Activated CD8-positive, alpha-beta memory T cell treated with anti-CD3 and anti-CD28 coated beads, Interleukin-2, amount 50 U/mL, for 1 hour (primary cell): ENCODE measurements around the gene DNAH14.
"Not testable (repeated sequence)": the region's sequence is repeated elsewhere in the genome, so short reads cannot be mapped to it uniquely, and the experiment has no call there.

Experiments
- DNase-seq: peaks from one replicate; pipeline ENCODE4 v3.0.0-alpha.2; 2020; ENCODE audit errors: extremely low read depth

Gene DNAH14

DNA sequence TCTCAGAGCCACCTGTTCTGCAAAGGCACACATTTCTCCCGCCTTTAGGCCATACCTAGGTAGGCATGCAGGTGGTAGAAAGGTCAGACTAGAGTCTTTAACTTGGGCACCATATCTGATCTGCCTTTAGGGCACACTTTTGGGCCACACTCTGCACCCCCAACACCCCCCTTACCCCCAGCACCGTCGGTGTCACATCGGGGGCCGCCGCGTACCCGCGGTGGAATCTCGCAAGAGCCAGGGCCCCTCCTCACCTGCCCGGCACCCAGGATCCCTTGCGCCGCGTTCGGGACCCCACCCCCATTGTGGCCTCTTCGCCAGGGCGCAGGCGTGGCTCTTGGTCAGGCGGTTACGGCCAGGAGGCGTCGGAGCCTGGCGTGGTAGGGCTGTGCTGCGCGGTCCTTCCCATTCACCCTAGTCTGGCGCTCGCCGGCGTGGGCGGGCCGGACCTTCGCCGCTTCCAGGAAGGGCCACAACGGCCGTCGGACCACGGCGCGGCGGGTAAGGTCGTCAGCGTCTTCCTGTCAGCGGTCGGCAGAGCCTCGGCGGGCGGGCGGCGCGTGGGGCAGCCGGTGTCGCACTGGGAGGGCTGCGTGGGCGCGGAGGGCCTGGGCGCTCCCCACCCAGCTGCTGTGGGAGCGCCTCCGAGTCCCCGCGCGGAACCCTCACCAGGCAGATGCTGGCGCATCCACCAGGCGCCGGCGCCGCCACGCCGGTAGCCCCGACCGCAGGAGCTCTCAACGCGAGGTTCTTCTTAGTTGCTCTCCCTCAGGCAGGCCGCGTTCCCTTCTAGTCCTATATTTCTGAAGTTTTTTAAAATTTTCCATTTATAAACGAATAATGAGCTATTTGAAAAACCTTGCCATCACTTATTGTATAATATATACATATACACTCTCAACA lies at the start of gene DNAH14:
TSS of gene DNAH14 (plus strand) at position 341 of the 903 bp plus-strand sequence. CDS start 23,028 bp downstream, outside the sequence.
- no peak for DNase-seq

DNA sequence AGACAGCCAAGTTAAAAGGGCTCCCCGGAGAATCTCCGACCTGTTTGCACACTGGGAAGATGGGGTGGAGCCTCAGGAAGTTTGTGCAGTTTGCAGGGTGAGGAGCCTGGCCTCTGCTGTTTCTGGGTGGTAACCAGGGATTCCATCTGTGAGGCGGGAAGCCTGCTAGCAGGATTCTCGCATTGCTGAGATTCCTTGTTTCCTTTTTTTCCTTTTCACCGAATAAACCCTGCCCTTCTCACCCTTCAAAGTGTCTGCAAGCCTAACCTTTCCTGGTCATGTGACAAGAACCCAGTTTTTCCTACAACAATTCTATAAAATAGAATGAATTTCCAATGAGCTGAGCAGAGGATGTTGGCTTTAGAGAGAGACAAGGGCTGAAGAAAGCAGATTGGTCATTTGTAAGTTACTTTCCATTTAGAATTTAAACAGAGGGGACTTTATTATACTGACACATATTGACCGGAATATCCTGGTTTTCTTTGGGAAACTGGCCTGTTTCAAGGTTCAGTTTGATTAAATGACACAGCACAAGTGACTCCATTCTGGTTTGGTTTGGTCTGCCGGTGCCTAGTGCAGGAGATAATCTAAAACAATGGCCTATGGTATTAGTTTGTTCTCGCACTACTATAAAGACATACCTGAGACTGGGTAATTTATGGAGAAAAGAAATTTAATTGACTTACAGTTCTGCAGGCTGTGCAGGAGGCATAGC lies 48.7 kb upstream of the DNAH14 start:
- DNase-seq = no peak

DNA sequence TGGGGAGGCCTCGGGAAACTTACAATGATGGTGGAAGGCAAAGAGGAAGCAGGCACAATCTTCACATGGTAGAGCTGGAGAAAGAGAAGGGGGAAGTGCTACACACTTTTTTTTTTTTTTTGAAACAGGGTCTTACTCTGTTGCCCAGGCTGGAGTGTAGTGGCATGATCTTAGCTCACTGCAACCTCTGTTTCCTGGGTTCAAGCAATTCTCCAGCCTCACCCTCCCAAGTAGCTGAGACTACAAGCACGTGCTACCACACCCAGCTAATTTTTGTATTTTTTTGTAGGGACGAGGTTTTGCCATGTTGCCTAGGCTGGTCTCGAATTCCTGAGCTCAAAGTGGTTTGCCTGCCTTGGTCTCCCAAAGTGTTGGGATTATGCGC lies 48.2 kb upstream of the DNAH14 start:
- not testable (repeated sequence) for DNase-seq

DNA sequence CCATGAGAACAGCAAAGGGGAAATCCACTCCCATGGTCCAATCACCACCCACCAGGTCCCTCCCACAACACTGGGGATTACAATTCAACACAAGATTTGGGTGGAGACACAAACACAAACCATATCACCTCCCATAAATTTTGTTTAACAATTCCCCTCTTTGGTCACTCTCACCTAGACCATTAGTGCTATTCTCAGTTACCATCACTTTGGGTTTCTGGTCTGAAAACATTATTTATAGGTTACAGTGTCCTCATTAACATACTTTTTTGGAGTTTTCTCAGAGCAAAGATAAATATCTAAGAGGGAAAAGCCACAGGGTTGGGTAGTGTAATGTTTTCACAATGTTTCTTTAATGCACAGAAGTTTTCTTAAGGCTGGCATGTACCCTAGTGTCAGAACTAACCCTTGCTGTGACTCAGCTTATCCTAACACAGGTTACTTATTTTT lies 47.7 kb upstream of the DNAH14 start:
- no peak for DNase-seq

DNA sequence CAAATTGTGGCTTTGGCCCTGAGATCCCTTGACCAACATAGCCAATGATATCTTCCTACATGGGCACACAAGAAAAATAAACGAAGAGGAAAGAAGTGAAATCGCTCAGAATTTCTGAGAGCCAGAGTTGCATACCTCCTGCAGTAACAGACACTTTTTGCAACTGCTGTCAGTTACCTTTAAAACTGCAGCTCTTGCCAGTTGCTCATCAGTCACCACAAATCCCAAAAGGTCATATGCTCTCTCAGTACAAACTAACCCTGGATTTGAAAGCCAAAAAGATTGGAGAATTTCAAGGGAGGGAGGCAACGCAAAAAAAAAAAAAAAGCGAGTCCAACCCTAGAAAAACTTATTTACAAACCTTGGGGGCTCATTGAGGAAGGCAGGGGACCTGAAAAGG lies 47.2 kb upstream of the DNAH14 start:
- DNase-seq = no peak

DNA sequence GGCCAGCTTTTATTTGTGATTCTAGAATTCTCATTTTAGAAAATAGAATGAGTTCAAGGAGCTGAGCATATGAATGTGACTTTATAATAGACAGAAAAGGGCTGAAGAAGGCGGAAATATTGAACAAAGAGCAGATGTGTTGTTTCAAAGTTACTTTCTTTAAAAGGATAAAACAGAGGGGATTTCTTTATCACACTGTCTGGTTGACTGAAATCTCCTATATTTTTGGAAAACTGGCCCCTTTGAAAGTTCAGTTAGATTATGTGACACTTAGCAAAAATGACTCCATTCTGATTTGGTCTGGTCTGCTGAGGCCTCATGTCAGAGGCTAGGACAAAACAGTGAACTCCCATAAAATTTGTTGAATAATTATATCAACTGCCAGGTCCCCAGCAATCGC lies 46.4 kb upstream of the DNAH14 start:
- DNase-seq = no peak

DNA sequence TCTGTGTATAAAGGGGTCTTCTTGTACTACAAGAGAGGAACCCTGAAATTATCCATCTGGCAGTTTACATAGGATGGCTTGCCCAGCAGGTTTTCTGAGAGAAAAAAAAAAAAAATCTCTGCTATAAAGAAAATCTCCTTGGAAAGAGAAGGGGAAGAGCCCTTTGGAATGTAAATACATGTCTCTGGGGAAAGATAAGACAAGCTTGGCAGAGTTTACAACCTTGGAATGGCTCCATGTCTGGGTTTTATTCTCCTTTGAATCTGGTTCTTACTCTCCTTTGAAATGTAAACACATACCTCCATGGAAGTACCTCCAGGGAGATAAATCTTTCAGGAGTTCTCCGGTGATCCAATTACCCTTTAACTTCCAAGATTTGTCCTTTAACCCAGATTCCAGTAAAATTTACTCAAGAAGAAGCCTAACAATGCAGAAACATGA lies 45.1 kb upstream of the DNAH14 start:
- DNase-seq = no peak

DNA sequence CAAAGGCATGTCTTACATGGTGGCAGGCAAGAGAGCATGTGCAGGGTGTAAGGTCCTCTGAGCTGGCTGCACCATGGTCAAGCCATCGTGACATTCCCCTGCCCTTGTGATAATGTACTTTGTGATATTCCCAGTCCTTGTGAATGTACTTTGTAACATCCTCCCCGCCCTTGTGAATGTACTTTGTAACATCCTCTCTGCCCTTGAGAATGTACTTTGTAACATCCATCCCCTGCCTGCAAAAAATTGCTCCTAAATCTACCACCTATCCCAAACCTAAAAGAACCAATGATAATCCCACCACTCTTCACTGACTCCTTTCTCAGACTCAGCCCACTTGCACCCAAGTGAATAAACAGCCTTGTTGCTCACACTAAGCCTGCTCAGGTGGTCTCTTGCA lies 44.1 kb upstream of the DNAH14 start:
- not testable (repeated sequence) for DNase-seq

DNA sequence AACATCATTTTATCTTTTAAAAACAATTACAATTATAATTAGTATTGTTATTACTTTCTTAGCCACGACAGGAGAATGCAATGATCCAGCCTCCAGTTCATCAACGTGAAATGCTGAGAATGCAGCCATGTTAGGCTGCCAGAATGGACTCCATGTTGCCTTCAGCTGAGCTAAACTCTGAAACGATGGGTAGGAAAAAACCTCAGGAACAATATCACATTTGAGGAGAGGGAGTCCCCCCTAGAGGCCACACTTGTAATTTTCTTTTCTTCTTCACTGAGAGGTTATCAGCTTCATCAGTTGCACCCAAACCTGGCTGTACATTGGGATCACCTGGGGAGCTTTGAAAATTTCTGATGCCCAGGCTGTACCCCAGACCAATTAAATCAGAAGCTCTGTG lies 34.6 kb upstream of the DNAH14 start:
- DNase-seq = no peak

DNA sequence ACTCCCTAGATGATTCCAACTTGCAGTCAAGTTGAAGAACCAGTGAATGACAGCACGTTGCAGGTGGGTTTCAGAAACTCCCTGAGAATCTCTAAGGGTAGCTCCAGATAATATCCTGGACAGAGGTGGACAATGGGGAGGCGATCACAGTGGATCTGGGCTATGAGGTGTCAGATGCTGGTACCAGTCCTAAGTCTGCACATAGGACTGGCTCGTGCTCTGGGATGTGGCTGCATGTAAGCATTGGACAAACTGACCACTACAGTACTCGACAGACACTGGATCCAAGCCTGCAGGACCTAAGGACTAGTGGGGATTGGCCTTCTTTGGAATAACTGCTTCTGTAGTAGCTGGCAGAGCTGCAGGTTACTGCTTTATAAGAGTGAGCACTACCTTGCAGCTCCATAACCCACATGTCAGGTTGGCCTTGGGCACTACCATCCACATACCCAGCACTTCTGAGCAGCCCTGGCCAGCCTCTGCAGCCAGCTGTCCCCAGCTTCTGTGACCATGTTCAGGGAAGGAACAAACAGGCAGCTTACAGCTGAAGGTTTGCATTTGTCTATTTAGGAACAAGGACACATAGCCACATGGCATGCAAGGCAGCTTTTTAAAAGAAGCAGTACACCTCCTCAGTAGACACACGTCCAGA lies 33.2 kb upstream of the DNAH14 start:
- DNase-seq = no peak

DNA sequence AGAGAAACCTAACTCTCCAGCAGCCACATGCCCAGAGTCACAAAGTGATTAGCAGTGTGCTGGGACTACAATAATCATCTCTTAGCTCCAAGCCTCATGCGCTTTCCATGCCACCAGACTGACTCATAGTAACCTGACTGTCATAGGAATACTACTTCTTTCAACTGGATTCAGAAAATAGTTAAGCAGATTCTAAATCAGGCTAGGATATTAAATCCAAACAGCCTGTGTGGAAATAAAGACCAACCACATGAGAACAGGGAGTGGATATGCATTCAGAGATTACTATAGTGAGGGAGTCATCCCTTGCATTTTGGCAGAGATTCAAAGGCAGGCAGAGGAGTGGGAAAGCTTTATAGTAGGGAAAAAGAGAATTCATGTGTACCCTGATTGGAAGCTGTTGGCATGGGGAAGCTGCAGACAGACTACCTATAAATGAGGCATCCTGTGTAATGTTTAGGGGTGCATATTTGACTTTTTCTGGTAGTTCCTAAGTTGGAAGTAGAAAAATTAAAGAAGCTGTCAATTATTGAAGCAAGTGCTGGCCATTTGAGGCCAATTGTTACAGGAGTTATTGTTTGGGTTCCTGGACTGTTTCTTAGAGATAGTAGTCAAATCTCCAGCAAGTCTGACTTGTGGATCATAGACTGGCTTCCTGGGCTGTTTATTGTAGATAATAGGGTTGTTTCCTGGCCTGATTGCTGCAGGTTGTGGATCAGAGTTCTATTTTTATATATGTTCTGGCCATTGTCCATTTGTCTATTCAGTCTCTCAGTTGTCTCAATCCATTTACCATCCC lies 31.7 kb upstream of the DNAH14 start:
- no peak for DNase-seq

DNA sequence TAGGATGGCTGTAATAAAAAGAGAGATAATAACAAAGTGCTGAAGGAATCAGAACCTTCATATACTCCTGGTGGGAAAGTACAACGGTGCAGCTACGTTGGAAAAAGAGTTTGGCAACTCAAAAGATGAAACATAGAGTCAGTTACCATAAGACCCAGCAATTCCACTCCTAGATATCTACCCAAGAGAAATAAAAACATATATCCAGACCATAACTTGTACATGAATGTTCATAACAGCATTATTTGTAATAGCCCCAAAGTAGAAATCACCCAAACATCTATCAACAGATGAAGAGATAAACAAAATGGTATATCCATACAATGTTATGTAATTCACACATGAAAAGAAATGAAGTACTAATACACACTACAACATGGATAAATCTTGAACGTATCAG lies 30.5 kb upstream of the DNAH14 start:
- no peak for DNase-seq

DNA sequence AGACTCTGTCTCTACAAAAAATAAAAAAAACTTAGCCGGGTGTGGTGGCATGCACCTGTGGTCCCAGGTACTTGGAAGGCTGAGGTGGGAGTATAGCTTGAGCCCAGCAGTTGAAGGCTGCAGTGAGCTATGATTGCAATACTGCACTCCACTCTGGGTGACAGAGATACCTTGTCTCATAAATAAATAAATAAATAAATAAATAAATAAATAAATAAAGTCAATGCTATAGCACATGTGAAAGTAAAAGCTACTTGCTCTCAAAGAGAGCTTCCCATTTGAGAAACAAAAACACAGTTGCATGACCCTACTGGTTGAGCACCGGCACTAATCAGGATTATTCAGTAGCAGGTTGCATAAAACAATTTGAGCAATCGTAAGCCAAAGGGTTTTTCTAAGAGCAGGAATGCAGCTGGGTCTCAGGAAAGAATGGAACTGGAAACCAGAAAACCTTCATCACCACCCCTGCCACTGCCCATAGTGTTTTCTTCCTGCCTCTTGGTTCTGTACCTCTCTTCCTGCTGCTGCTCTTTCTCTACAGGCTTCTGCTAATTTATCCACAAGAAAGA lies 29.3 kb upstream of the DNAH14 start:
- no peak for DNase-seq

DNA sequence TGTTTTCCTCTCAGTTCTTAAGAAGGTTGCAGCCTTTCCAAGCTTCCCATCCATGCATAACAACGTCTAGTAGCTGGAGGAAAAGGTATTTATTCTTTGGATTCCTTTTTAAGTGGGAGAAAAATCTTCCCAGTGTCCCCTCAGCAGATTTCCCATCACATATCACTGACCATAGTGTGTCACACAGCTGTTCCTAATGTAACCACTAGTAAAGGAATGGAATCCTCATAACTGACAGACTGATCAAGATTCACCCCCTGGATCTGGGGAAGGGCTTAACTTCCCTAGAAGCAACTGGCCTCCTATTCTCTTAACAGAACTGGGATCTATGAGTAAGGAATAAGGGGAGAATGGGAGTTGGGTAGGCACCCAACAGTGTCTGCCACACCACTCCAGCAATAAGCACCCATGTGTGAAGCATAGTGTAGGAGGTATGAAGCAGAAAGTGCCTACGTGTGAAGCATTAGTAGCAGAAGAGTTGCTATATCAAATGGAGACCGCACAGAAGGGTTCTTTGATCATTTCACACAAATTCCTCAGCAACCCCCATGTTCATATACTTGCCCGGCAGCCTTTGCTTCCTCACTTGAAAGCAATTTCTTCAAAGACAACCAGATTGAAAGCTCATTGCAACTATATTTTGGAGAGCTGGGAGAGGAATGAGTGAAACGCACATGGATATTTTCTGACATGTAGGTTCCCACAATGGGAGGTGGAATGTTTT lies 28.2 kb upstream of the DNAH14 start:
- DNase-seq = no peak

DNA sequence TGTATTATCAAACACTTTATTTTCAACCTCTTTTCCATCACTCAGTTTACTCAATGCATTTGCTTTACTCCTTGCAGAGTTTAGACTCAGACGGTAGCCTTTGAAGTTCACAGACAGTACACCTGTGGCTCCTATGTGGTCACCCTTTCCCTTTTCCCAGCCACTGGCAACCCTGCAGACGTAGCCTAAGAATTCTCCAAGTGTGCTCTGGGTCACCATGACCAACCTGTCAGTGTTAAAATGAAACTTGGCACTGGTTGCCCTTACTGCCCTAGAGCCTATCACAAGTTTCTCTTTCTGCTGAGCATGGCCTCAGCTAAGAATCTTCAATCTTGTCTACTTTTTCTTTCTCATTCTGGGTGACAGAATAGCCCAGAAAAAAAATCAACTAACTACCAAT lies 25.5 kb upstream of the DNAH14 start:
- no peak for DNase-seq

DNA sequence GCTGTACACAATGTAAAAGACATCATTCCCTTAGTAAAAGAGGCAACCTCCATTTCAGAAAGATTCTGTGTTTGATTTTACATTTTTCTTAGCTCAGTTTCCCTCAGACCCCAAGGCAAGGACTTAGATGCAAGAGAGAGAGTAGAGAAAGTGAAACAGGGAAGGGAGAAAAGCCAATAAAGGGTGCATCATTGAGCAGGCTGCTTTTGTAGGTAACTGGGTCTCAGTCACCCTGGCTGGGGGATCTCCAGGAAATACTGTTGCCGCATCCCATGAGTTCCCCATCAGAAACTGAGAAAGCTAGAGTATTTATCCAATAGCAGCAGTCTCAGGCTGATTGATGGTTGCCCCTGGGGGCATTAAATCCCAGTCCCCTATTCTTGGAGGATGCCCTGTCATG lies 23.1 kb upstream of the DNAH14 start:
- DNase-seq = no peak

DNA sequence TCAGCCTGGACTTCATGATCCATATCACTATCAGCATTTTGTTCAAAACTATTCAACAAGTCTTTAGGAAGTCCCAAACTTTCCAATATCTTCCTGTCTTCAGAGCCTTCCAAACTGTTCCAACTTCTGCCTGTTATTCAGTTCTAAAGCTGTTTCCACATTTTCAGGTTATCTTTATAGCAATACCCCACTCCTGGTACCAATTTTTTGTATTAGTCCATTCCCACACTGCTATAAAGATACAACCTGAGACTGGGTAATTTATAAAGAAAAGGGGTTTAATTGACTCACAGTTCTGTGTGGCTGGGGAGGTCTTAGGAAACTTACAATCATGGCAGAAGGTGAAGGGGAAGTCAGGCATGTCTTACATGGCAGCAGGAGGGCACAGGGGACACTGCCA lies 18.3 kb upstream of the DNAH14 start:
- DNase-seq = no peak

DNA sequence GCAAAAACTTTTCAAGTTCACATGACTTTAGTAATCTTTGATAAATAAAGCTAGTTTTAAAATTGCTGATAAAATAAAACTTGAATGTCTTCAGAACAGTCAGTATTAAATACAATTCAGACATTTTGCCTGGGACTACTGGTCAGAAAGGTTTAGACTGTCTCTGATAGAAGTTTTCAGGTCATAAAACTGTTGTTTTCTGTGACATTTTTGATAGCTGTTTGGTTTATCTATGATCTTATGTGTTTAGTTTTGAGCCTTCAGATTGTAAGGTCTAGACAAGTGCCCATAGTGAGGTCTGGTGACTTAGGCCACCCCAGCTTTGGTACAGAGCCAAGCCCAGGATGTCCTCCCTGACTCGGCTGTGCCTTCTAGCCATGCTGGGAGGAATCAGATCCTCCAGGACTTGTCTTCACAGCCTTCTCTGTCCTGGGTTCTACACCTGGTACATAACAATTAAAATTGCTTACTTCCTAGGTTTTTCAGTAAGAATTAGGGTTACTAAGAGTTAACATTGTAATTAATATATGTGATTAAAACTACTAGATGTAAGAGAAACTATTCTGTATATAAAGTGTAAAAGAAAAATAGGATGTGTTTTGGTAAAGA lies 15.1 kb upstream of the DNAH14 start:
- DNase-seq = no peak

DNA sequence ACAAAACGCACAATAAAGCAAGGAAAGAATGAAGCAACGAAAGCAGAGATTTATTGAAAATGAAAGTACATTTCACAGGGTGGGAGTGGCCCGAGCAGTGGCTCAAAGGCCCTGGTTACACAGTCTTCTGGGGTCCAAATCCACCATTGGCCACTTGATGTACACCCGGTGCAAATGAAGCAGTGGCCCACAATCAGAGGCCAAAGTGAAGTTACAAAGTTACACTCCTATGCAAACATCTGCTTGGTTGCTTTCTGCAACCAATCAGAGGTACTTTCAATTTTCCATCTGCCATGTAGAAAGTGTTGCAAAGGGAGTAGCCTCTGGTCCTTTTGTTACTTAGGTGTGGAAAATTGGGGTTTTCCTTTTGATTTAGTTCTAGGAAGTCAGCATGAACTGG lies 10.0 kb upstream of the DNAH14 start:
- DNase-seq = no peak

DNA sequence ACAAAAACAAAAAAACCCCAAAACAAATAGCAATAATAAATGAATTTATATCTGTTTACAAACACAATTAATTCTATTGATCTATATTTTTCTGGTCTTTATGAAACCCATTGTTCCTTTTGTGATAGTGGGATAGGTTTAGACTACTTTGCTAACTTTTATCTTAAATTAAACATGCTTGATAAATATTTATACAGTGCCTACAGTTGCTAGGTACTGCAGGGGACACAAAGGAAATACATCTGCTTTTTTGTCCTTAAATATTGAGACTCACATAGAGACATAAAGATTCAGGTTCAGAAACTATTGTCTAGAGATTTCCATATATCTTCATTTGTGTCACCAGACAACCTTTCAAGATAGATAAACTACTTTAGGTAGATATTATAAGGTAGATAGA lies 8.5 kb upstream of the DNAH14 start:
- no peak for DNase-seq
